Large intestine (tissue), 3 donors: Measurements from ENCODE around the gene FGFBP2. TPM values are rescaled to one million over a fixed set of nuclear protein-coding genes. Genes with fewer than 3 reads are reported as not detected.
"Not testable (repeated sequence)": the region's sequence is repeated elsewhere in the genome, so short reads cannot be mapped to it uniquely, and the experiment has no call there.

Experiments used
- DNase-seq, 2 donors: peaks; one replicate each; pipeline versions ENCODE4 v3.0.0 to v3.0.0-alpha.2; 2013
- H3K27ac ChIP-seq: one replicate; pipeline ENCODE4 v1.5.1; 2013; ENCODE audit warnings: low read length
- H3K27me3 ChIP-seq: 2 replicates; pipeline ENCODE4 v1.6.1; 2013; ENCODE audit warnings: low read length; ENCODE audit not compliant: control insufficient read depth, insufficient read depth
- H3K36me3 ChIP-seq: 2 replicates; pipeline ENCODE4 v1.6.1; 2013; ENCODE audit warnings: low read length; ENCODE audit not compliant: control insufficient read depth, insufficient read depth
- H3K4me1 ChIP-seq: one replicate; pipeline ENCODE4 v1.6.1; 2013; ENCODE audit warnings: low read length; ENCODE audit not compliant: control insufficient read depth, insufficient read depth
- H3K4me3 ChIP-seq: one replicate; pipeline ENCODE4 v1.5.1; 2013; ENCODE audit warnings: low read length
- H3K9me3 ChIP-seq: one replicate; pipeline ENCODE4 v1.6.1; 2013; ENCODE audit warnings: mild to moderate bottlenecking, low read depth, low read length, moderate library complexity; ENCODE audit not compliant: control insufficient read depth
- WGBS: methylation state at CpG from one replicate; pipeline ENCODE4 v1.1.5; 2013; ENCODE audit warnings: low lambda C conversion rate; ENCODE audit not compliant: insufficient coverage; 5-methylcytosine and 5-hydroxymethylcytosine counted together
- polyA plus RNA-seq: library from polyadenylated mRNA; unstranded; fragments of 120-200 nt; gene quantifications from one replicate; pipeline ENCODE4 v1.2.1, GENCODE V29; 2013

Gene FGFBP2
- polyA plus RNA-seq, 1 donor, result 0.39 TPM

- DNase-seq, H3K27ac ChIP-seq, H3K4me3 ChIP-seq, H3K4me1 ChIP-seq, H3K9me3 ChIP-seq, H3K27me3 ChIP-seq, H3K36me3 ChIP-seq: not testable (repeated sequence)
- WGBS, result no CpG with 5 or more reads among the region's 9 CpGs
Measured at GRCh38 chr4:15916358-15916757, 46.6 kb downstream of the FGFBP2 start.

- no peaks in the 10 kb centered on the region for H3K4me1 ChIP-seq
- H3K4me3 ChIP-seq, result no peak overlapping the region
- H3K27me3 ChIP-seq, result no peaks in the 10 kb centered on the region
- H3K27ac ChIP-seq, result no peak overlapping the region
- DNase-seq, result no peak
- no peaks in the 10 kb centered on the region for H3K9me3 ChIP-seq
- H3K36me3 ChIP-seq, result no peaks in the 10 kb centered on the region
- no CpG with 5 or more reads among the region's 2 CpGs for WGBS
Measured at GRCh38 chr4:15914736-15915135, 48.2 kb downstream of the FGFBP2 start.

GRCh38 chr4:15914291-15914690 is 48.7 kb downstream of the FGFBP2 start:
- DNase-seq, result no peak
- H3K27ac ChIP-seq, result no peak overlapping the region
- no CpG with 5 or more reads among the region's 4 CpGs for WGBS

GRCh38 chr4:15913631-15913970 is 49.4 kb downstream of the FGFBP2 start:
- no peaks in the 10 kb centered on the region for H3K9me3 ChIP-seq
- DNase-seq, result no peak
- no peak overlapping the region for H3K27ac ChIP-seq
- H3K27me3 ChIP-seq, result no peaks in the 10 kb centered on the region
- H3K36me3 ChIP-seq, result no peaks in the 10 kb centered on the region
- H3K4me1 ChIP-seq, result no peaks in the 10 kb centered on the region
- WGBS, result no CpG with 5 or more reads among the region's 2 CpGs
- H3K4me3 ChIP-seq, result no peak overlapping the region

More at GRCh38 chr4:15914291-15914690, 48.7 kb downstream of the FGFBP2 start:
- Histone ChIP-seq H3K9me3 (no peaks in the 10 kb centered on the region), H3K4me1 (no peaks in the 10 kb centered on the region), H3K27me3 (no peaks in the 10 kb centered on the region), H3K4me3 (no peak overlapping the region), H3K36me3 (no peaks in the 10 kb centered on the region)

GRCh38 chr4:15912961-15913630 is 49.9 kb downstream of the FGFBP2 start:
- 60% methylated on average over 2 of the region's 8 CpGs for WGBS
- Histone ChIP-seq H3K4me1 (no peaks in the 10 kb centered on the region), H3K36me3 (no peaks in the 10 kb centered on the region), H3K27me3 (no peaks in the 10 kb centered on the region), H3K9me3 (no peaks in the 10 kb centered on the region), H3K4me3 (no peak overlapping the region), H3K27ac (no peak overlapping the region)
- no peak for DNase-seq

- no peak overlapping the region for H3K4me3 ChIP-seq
- WGBS, result no CpG with 5 or more reads among the region's 7 CpGs
- H3K27me3 ChIP-seq, result no peaks in the 10 kb centered on the region
- H3K9me3 ChIP-seq, result no peaks in the 10 kb centered on the region
- no peaks in the 10 kb centered on the region for H3K36me3 ChIP-seq
- no peak overlapping the region for H3K27ac ChIP-seq
- DNase-seq, result no peak
- H3K4me1 ChIP-seq, result no peaks in the 10 kb centered on the region
Measured at GRCh38 chr4:15912236-15912635, 50.7 kb downstream of the FGFBP2 start.

Other genes with a start within 250 kb of the FGFBP2 start
- gene CD38, start 184.8 kb downstream of the FGFBP2 start, polyA plus RNA-seq, result 4.6 TPM
- 0.16 TPM for gene FGFBP1, start 24.4 kb downstream of the FGFBP2 start, polyA plus RNA-seq
- gene PROM1, start 120.8 kb upstream of the FGFBP2 start, polyA plus RNA-seq, result 22.5 TPM